Measurements from ENCODE around the gene TANC1.

TANC1 gene

GRCh38 chr2:158965641-158966040 is 2.8 kb upstream of the TANC1 start:
- no peaks in the 10 kb centered on the region for H3K79me2 ChIP-seq (ENCODE audit: insufficient read depth, low read length)
- H3K36me3 ChIP-seq (ENCODE audit: insufficient read depth, low read length): no peaks in the 10 kb centered on the region
- no peaks in the 10 kb centered on the region for H4K20me1 ChIP-seq (ENCODE audit: insufficient read depth, low read length, poor library complexity, severe bottlenecking)
- no peaks in the 10 kb centered on the region for H3K9me3 ChIP-seq (ENCODE audit: insufficient read depth, low read depth, low read length)
- H3K9me2 ChIP-seq (replicated peaks; ENCODE audit: low read depth, low read length): no peaks in the 10 kb centered on the region
- H2AFZ ChIP-seq (ENCODE audit: low read length): no peak overlapping the region
- no peak for TF ChIP-seq EZH2phosphoT487 (IDR thresholded peaks at IDR 0.05; ENCODE audit: borderline replicate concordance)
- no peak for TF ChIP-seq CTCF (conservative IDR thresholded peaks at IDR 0.05; ENCODE audit: low read length)
- H3K4me2 ChIP-seq (ENCODE audit: low read depth, low read length, poor library complexity, severe bottlenecking): no peak overlapping the region
- H3K9ac ChIP-seq (ENCODE audit: low read depth, low read length, poor library complexity, severe bottlenecking): no peak overlapping the region
- peaks cover 19% of the 10 kb centered on the region for H3K27me3 ChIP-seq (ENCODE audit: insufficient read depth, low read length, poor library complexity, severe bottlenecking)
- H3F3A ChIP-seq (ENCODE audit: low read depth): peaks cover 6% of the 10 kb centered on the region
- no peak overlapping the region for H3K4me3 ChIP-seq (ENCODE audit: low read length, poor library complexity, severe bottlenecking)
- peaks cover 13% of the 10 kb centered on the region for H3K4me1 ChIP-seq (ENCODE audit: insufficient read depth, low read length, poor library complexity, severe bottlenecking)

GRCh38 chr2:158966312-158966711 is 2.1 kb upstream of the TANC1 start:
- no peaks in the 10 kb centered on the region for H3K9me3 ChIP-seq (ENCODE audit: insufficient read depth, low read depth, low read length)
- H3K79me2 ChIP-seq (ENCODE audit: insufficient read depth, low read length): no peaks in the 10 kb centered on the region
- peaks cover 9% of the 10 kb centered on the region for H3F3A ChIP-seq (ENCODE audit: low read depth)
- no peaks in the 10 kb centered on the region for H3K9me2 ChIP-seq (replicated peaks; ENCODE audit: low read depth, low read length)
- no peak overlapping the region for H2AFZ ChIP-seq (ENCODE audit: low read length)
- H4K20me1 ChIP-seq (ENCODE audit: insufficient read depth, low read length, poor library complexity, severe bottlenecking): no peaks in the 10 kb centered on the region
- H3K4me2 ChIP-seq (ENCODE audit: low read depth, low read length, poor library complexity, severe bottlenecking): no peak overlapping the region
- TF ChIP-seq EZH2phosphoT487 (IDR thresholded peaks at IDR 0.05; ENCODE audit: borderline replicate concordance) (no peak), CTCF (conservative IDR thresholded peaks at IDR 0.05; ENCODE audit: low read length) (no peak)
- H3K4me1 ChIP-seq (ENCODE audit: insufficient read depth, low read length, poor library complexity, severe bottlenecking): peaks cover 13% of the 10 kb centered on the region
- no peak overlapping the region for H3K9ac ChIP-seq (ENCODE audit: low read depth, low read length, poor library complexity, severe bottlenecking)
- H3K4me3 ChIP-seq (ENCODE audit: low read length, poor library complexity, severe bottlenecking): no peak overlapping the region
- peaks cover 19% of the 10 kb centered on the region for H3K27me3 ChIP-seq (ENCODE audit: insufficient read depth, low read length, poor library complexity, severe bottlenecking)
- H3K36me3 ChIP-seq (ENCODE audit: insufficient read depth, low read length): no peaks in the 10 kb centered on the region

GRCh38 chr2:158967114-158967730 is 1.2 kb upstream of the TANC1 start:
- H4K20me1 ChIP-seq (ENCODE audit: insufficient read depth, low read length, poor library complexity, severe bottlenecking): no peaks in the 10 kb centered on the region
- no peak overlapping the region for H3K4me3 ChIP-seq (ENCODE audit: low read length, poor library complexity, severe bottlenecking)
- no peaks in the 10 kb centered on the region for H3K9me3 ChIP-seq (ENCODE audit: insufficient read depth, low read depth, low read length)
- peaks cover 19% of the 10 kb centered on the region for H3K27me3 ChIP-seq (ENCODE audit: insufficient read depth, low read length, poor library complexity, severe bottlenecking)
- H3K4me2 ChIP-seq (ENCODE audit: low read depth, low read length, poor library complexity, severe bottlenecking): no peak overlapping the region
- no peak for TF ChIP-seq EZH2phosphoT487 (IDR thresholded peaks at IDR 0.05; ENCODE audit: borderline replicate concordance)
- TF ChIP-seq CTCF (conservative IDR thresholded peaks at IDR 0.05; ENCODE audit: low read length): no peak
- no peak overlapping the region for H3K9ac ChIP-seq (ENCODE audit: low read depth, low read length, poor library complexity, severe bottlenecking)
- H3F3A ChIP-seq (ENCODE audit: low read depth): peaks cover 11% of the 10 kb centered on the region
- H3K36me3 ChIP-seq (ENCODE audit: insufficient read depth, low read length): no peaks in the 10 kb centered on the region
- H2AFZ ChIP-seq (ENCODE audit: low read length): no peak overlapping the region
- H3K79me2 ChIP-seq (ENCODE audit: insufficient read depth, low read length): no peaks in the 10 kb centered on the region
- peaks cover 13% of the 10 kb centered on the region for H3K4me1 ChIP-seq (ENCODE audit: insufficient read depth, low read length, poor library complexity, severe bottlenecking)
- no peaks in the 10 kb centered on the region for H3K9me2 ChIP-seq (replicated peaks; ENCODE audit: low read depth, low read length)
